HepG2 (cell line): ENCODE measurements around the gene DHRS13. TPM values are rescaled to one million over a fixed set of nuclear protein-coding genes. Genes with fewer than 3 reads are reported as not detected.

Source experiments
- ATAC-seq: fragments of 200-7000 bp; cut with Tn5 transposase; 3 replicates; pipeline ENCODE4 v1.9.1; 2020; ENCODE audit warnings: mild to moderate bottlenecking, moderate library complexity
- BruUV-seq: library from RNA; stranded (reverse); fragments of 400-500 nt; replicated peaks from 2 replicates; lab custom pipeline; 2021; lab: Mats Ljungman, UMichigan
- CTCF ChIA-PET: fragments of 300-600 bp; formaldehyde crosslinking; extraction: SDS; loops from one replicate; lab custom pipeline; 2021; ENCODE audit warnings: low total read pairs, inconsistent platforms, low intra/inter-chr PET ratio; lab: Yijun Ruan, JAX
- POLR2A ChIA-PET: fragments of 350-600 bp; sonication (Branson Sonifier 250); formaldehyde crosslinking; loops from one replicate; lab custom pipeline; 2020; ENCODE audit warnings: antibody characterized with exemption, inconsistent platforms; lab: Yijun Ruan, JAX
- DNase-seq: peaks from one replicate; pipeline ENCODE4 v3.0.0-alpha.2; 2015; ENCODE audit warnings: low spot score
- FAIRE-seq: peaks from 3 replicates; lab custom pipeline; 2011; peaks lifted over from hg19 to GRCh38; lab: Jason Lieb, UNC
- H2AFZ ChIP-seq: one replicate; pipeline ENCODE4 v1.6.1; 2011; ENCODE audit warnings: low read length, inconsistent platforms
- H3K27ac ChIP-seq: fragments of 300-600 bp; 3 replicates; pipeline ENCODE4 v1.8.0; 2011; ENCODE audit warnings: mixed run types, mild to moderate bottlenecking, mixed read lengths, low read length, inconsistent platforms; ENCODE audit not compliant: insufficient read depth; ENCODE audit errors: extremely low read length
- H3K27me3 ChIP-seq, 2 experiments: fragments of 200-600 bp in 1 of 2; 2 replicates in 1 of 2; 3 replicates in 1 of 2; pipeline versions ENCODE4 v1.6.0 to v1.8.0; 2011; ENCODE audit warnings: low read length in 2 of 2, mild to moderate bottlenecking in 2 of 2, moderate library complexity in 2 of 2, inconsistent platforms in 1 of 2; ENCODE audit not compliant: insufficient read depth in 2 of 2, control insufficient read depth in 1 of 2
- H3K36me3 ChIP-seq, 2 experiments: fragments of 200-600 bp in 1 of 2; replicated peaks in 1 of 2; 2 replicates in 1 of 2; 3 replicates in 1 of 2; pipeline versions ENCODE4 v1.5.1 to v1.8.0; 2011; ENCODE audit warnings: low read length in 2 of 2, inconsistent platforms in 1 of 2; ENCODE audit not compliant: insufficient read depth in 2 of 2, control insufficient read depth in 1 of 2
- H3K4me1 ChIP-seq: 2 replicates; pipeline ENCODE4 v1.5.1; 2012; ENCODE audit warnings: low read length, inconsistent platforms; ENCODE audit not compliant: insufficient read depth
- H3K4me2 ChIP-seq: 2 replicates; pipeline ENCODE4 v1.6.0; 2011; ENCODE audit warnings: low read depth, low read length, inconsistent platforms
- H3K4me3 ChIP-seq, 3 experiments: fragments of 200-600 bp in 1 of 3; sonication (generic), shearing (Covaris generic) in 1 of 3; replicated peaks in 1 of 3; 2 replicates each; pipeline ENCODE4 v1.5.1; 2011 to 2016; ENCODE audit warnings: low read length in 3 of 3, inconsistent platforms in 2 of 3, low read depth in 2 of 3, mild to moderate bottlenecking in 2 of 3, control low read depth in 1 of 3, mixed read lengths in 1 of 3; ENCODE audit not compliant: insufficient read depth in 1 of 3
- H3K79me2 ChIP-seq: one replicate; pipeline ENCODE4 v1.6.1; 2011; ENCODE audit warnings: low read length, inconsistent platforms; ENCODE audit not compliant: insufficient read depth
- H3K9ac ChIP-seq: 2 replicates; pipeline ENCODE4 v1.6.0; 2011; ENCODE audit warnings: mild to moderate bottlenecking, low read depth, low read length, inconsistent platforms; ENCODE audit not compliant: insufficient read depth
- H3K9me3 ChIP-seq: 2 replicates; pipeline ENCODE4 v1.5.1; 2012; ENCODE audit warnings: mild to moderate bottlenecking, low read length
- H4K20me1 ChIP-seq: 2 replicates; pipeline ENCODE4 v1.6.0; 2011; ENCODE audit warnings: inconsistent platforms, mild to moderate bottlenecking, low read length, moderate library complexity; ENCODE audit not compliant: insufficient read depth
- HNRNPK ChIP-seq: fragments of 200-400 bp; formaldehyde crosslinking; IDR thresholded peaks from 2 replicates; pipeline ENCODE4 v1.6.1; 2018; ENCODE audit warnings: low read length, low read depth, moderate library complexity, mild to moderate bottlenecking; ENCODE audit not compliant: poor library complexity, severe bottlenecking
- MAZ ChIP-seq, 2 experiments: sonication (generic) in 1 of 2; formaldehyde crosslinking in 1 of 2; IDR thresholded peaks; 2 replicates each; pipeline versions ENCODE4 v1.5.0 to v1.6.1; 2012 to 2020; ENCODE audit warnings: low read depth in 2 of 2, mild to moderate bottlenecking in 2 of 2, borderline replicate concordance in 1 of 2, improper control_type of control experiment in 1 of 2, low read length in 1 of 2, missing genetic modification reagents in 1 of 2, moderate library complexity in 1 of 2
- NRL ChIP-seq: sonication (generic); formaldehyde crosslinking; IDR thresholded peaks from 2 replicates; pipeline ENCODE4 v1.5.0; 2020; ENCODE audit warnings: missing genetic modification reagents, mild to moderate bottlenecking, moderate library complexity, borderline replicate concordance
- PCBP1 ChIP-seq: fragments of 200-400 bp; formaldehyde crosslinking; IDR thresholded peaks from 2 replicates; pipeline ENCODE4 v1.6.1; 2017; ENCODE audit warnings: mild to moderate bottlenecking, low read depth, low read length, borderline replicate concordance
- POLR2A ChIP-seq, 2 experiments: IDR thresholded peaks; 2 replicates each; pipeline ENCODE4 v1.6.1; 2011; ENCODE audit warnings: low read depth in 2 of 2, low read length in 2 of 2, mild to moderate bottlenecking in 1 of 2, moderate library complexity in 1 of 2; ENCODE audit not compliant: insufficient read depth in 1 of 2
- PRPF4 ChIP-seq: fragments of 200-400 bp; formaldehyde crosslinking; IDR thresholded peaks from 2 replicates; pipeline ENCODE4 v1.6.1; 2016; ENCODE audit warnings: low read length, low read depth; ENCODE audit not compliant: poor library complexity, severe bottlenecking
- RXRA ChIP-seq: sonication (generic); formaldehyde crosslinking; IDR thresholded peaks from 2 replicates; pipeline ENCODE4 v1.5.1; 2020; ENCODE audit warnings: missing genetic modification reagents
- SALL1 ChIP-seq: sonication (generic); formaldehyde crosslinking; IDR thresholded peaks from 2 replicates; pipeline ENCODE4 v1.8.0; 2022; ENCODE audit warnings: mild to moderate bottlenecking, missing genetic modification reagents
- SIN3B ChIP-seq: fragments of 150-350 bp; IDR thresholded peaks from 2 replicates; pipeline ENCODE4 v1.6.1; 2014; ENCODE audit warnings: low read length
- SIX1 ChIP-seq: sonication (generic); formaldehyde crosslinking; IDR thresholded peaks from 2 replicates; pipeline ENCODE4 v1.4.0; 2020; ENCODE audit warnings: missing genetic modification reagents, borderline replicate concordance
- SRY ChIP-seq: sonication (generic); formaldehyde crosslinking; IDR thresholded peaks from 2 replicates; pipeline ENCODE4 v1.8.0; 2022; ENCODE audit warnings: mild to moderate bottlenecking, missing genetic modification reagents
- ZFP90 ChIP-seq: sonication (generic); formaldehyde crosslinking; IDR thresholded peaks from 2 replicates; pipeline ENCODE4 v1.8.0; 2022; ENCODE audit warnings: missing genetic modification reagents, mild to moderate bottlenecking, inconsistent platforms, borderline replicate concordance
- ZNF281 ChIP-seq: sonication (generic); formaldehyde crosslinking; IDR thresholded peaks from 2 replicates; pipeline ENCODE4 v1.4.0; 2020; ENCODE audit warnings: missing genetic modification reagents, borderline replicate concordance
- ZNF563 ChIP-seq: sonication (generic); formaldehyde crosslinking; IDR thresholded peaks from 2 replicates; pipeline ENCODE4 v1.8.0; 2022; ENCODE audit warnings: mild to moderate bottlenecking, moderate library complexity, missing genetic modification reagents
- WGBS: methylation state at CpG from one replicate; pipeline ENCODE4 v1.1.6; 2017; ENCODE audit warnings: low lambda C conversion rate; 5-methylcytosine and 5-hydroxymethylcytosine counted together
- in situ Hi-C: cut with HindIII; loops from 2 replicates; pipeline ENCODE4 v1.10.0; 2017; ENCODE audit warnings: low pct_unique_long_range_greater_than_20kb; ENCODE audit not compliant: extremely low pct_ligation_motif_present
- intact Hi-C: fragments of 100-400 bp; cut with micrococcal nuclease; formaldehyde crosslinking; loops from one replicate; pipeline ENCODE4 v1.10.0; 2022; ENCODE audit not compliant: unreplicated experiment
- polyA plus RNA-seq, 8 experiments: library from polyadenylated mRNA; depleted of rRNA in 3 of 8; stranded (reverse) in 7 of 8; unstranded in 1 of 8; fragments of >200 nt; fragmentation: Illumina TruSeq in 4 of 8; extraction: Trizol in 4 of 8; gene quantifications; 2 replicates each; pipeline versions ENCODE4 v1.2.1 to v1.2.3, GENCODE V29; 2011 to 2016; ENCODE audit warnings: low read depth in 4 of 8, missing spikeins in 1 of 8, mixed read lengths in 1 of 8; ENCODE audit not compliant: insufficient read depth in 1 of 8
- total RNA-seq, 5 experiments: library from RNA; depleted of rRNA; stranded (reverse); fragments of >200 nt; fragmentation: Illumina TruSeq; extraction: Trizol; gene quantifications; 2 replicates each; pipeline ENCODE4 v1.2.3, GENCODE V29; 2016; ENCODE audit warnings: low read depth in 1 of 5
- TF ChIP-seq, protein P1 (sequence below): sonication (generic); formaldehyde crosslinking; IDR thresholded peaks from 2 replicates; pipeline ENCODE4 v1.5.0; 2020; ENCODE audit warnings: missing genetic modification reagents, mild to moderate bottlenecking, borderline replicate concordance
- TF ChIP-seq, protein P2 (sequence below): sonication (generic); formaldehyde crosslinking; IDR thresholded peaks from 2 replicates; pipeline ENCODE4 v1.8.0; 2022; ENCODE audit warnings: low read depth, missing genetic modification reagents

The DHRS13 gene
- total and polyA plus RNA-seq, 2 of the 13 experiments (the other 11 are each of a cell fraction or from before 2014, with no cell fraction given), result 11.8 to 12.6 TPM

DNA sequence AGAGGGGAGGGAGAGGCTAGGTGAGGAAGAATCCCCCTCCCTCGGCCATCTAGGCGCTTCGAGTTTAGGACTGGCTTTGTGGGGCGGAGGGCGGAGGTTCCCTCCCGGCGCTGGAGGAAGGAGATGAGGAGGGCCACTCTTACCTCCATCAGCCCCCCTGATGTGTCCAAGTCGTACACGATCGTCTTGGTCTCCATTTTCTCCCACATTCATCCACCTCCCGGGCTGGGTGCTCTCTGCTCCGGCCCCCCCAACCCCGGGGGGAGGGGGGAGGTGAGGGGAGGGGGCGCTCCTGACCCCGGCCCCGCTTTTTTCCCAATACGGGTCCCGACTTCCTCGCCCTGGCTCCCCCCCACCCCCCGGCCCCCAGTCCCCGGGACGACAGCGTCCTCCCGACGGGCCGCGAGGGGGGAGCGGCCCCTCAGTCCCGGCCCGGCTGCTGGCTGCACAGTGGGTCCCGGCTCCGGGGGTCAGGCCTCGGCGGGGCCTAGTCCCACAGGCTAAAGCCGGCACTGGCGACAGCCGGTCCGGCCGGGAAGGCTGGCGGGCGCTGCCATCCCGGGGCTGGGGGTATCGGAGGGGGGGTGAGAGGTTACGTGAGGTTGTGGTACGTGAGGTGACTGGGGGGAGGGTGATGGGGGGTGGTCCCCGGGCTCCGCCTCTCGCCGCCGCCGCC lies 48.0 kb upstream of the DHRS13 start:
- no TSS peak for BruUV-seq
- ChIA-PET POLR2A (interaction anchor here (1.0 to 4.4 kb wide), 22 partner anchors 10 to 615 kb away, joined by 3 to 57 read pairs (median 8); partner anchors contain the start of genes FAM222B, FLOT2, IFT20 and MYO18A), CTCF (no interaction called here)
- peak overlapping the region; percentile 90 for H3K9ac ChIP-seq
- FAIRE-seq (no peak), ATAC-seq (peak; percentile 6), DNase-seq (no peak)
- H3K4me2 ChIP-seq, result peak overlapping the region; percentile 90
- H3K4me3 ChIP-seq, result peak overlapping the region; percentile 87 to 97 (median 96)
- in situ Hi-C loops, result no loop called here
- peaks cover 49% of the 10 kb centered on the region for H3K79me2 ChIP-seq
- H3K36me3 ChIP-seq, result no peaks in the 10 kb centered on the region
- intact Hi-C loops, result no loop called here
- H3K9me3 ChIP-seq, result no peaks in the 10 kb centered on the region
- H3K27ac ChIP-seq, result peak overlapping the region; percentile 88
- no peaks in the 10 kb centered on the region; a peak in 1 of 5 replicates for H3K27me3 ChIP-seq
- no peaks in the 10 kb centered on the region; the same call in 1 of the 2 replicates for H4K20me1 ChIP-seq
- no peak overlapping the region for H2AFZ ChIP-seq
- 2% methylated on average over 10 of the region's 51 CpGs for WGBS
- peaks cover 37% of the 10 kb centered on the region for H3K4me1 ChIP-seq
- 0 out of 2 replicates have a peak, but pooled peaks have one; percentile 17 for TF ChIP-seq MAZ (IDR thresholded peaks at IDR 0.05; ENCODE audit: borderline replicate concordance, low read depth, low read length)
- no peak for TF ChIP-seq MAZ (CRISPR knock-in tag; IDR thresholded peaks at IDR 0.05; ENCODE audit: low read depth)
- 0 out of 2 replicates have a peak, but pooled peaks have one; percentile 14 for TF ChIP-seq RXRA (CRISPR knock-in tag)
- TF ChIP-seq POLR2A (IDR thresholded peaks at IDR 0.05; ENCODE audit: insufficient read depth in 1 of 2, low read depth in 2 of 2, low read length in 2 of 2), result peak in 1 of 2 experiments; percentile 58; a peak in 1 of 4 replicates
- TF ChIP-seq ZNF281, result 0 out of 2 replicates have a peak, but pooled peaks have one; percentile 32
- TF ChIP-seq SRY (CRISPR knock-in tag), result 0 out of 2 replicates have a peak, but pooled peaks have one; percentile 46
- TF ChIP-seq SIN3B, result 0 out of 2 replicates have a peak, but pooled peaks have one; percentile 7
- no peak for TF ChIP-seq SIX1 (CRISPR knock-in tag)
- no peak for TF ChIP-seq ZNF563
- peak; percentile 22; the same call in 1 of the 2 replicates for TF ChIP-seq PCBP1
- TF ChIP-seq, protein P1, sequence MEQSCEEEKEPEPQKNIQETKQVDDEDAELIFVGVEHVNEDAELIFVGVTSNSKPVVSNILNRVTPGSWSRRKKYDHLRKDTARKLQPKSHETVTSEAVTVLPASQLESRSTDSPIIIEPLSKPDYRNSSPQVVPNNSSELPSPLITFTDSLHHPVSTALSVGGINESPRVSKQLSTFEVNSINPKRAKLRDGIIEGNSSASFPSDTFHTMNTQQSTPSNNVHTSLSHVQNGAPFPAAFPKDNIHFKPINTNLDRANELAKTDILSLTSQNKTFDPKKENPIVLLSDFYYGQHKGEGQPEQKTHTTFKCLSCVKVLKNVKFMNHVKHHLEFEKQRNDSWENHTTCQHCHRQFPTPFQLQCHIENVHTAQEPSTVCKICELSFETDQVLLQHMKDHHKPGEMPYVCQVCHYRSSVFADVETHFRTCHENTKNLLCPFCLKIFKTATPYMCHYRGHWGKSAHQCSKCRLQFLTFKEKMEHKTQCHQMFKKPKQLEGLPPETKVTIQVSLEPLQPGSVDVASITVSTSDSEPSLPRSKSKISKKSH (CRISPR knock-in tag), result 0 out of 2 replicates have a peak, but pooled peaks have one; percentile 25
- TF ChIP-seq ZFP90, result 0 out of 2 replicates have a peak, but pooled peaks have one; percentile 14
- peak; percentile 27; the same call in 1 of the 2 replicates for TF ChIP-seq SALL1 (CRISPR knock-in tag)
- 0 out of 2 replicates have a peak, but pooled peaks have one; percentile 36 for TF ChIP-seq NRL (CRISPR knock-in tag)
- no peak for TF ChIP-seq PRPF4
- peak; percentile 75 for TF ChIP-seq HNRNPK
- TF ChIP-seq, protein P2, sequence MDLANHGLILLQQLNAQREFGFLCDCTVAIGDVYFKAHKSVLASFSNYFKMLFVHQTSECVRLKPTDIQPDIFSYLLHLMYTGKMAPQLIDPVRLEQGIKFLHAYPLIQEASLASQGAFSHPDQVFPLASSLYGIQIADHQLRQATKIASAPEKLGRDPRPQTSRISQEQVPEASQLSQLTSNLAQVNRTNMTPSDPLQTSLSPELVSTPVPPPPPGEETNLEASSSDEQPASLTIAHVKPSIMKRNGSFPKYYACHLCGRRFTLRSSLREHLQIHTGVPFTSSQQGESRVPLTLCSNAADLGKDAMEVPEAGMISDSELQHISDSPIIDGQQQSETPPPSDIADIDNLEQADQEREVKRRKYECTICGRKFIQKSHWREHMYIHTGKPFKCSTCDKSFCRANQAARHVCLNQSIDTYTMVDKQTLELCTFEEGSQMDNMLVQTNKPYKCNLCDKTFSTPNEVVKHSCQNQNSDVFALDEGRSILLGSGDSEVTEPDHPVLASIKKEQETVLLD (CRISPR knock-in tag), result peak; percentile 72; the same call in 1 of the 2 replicates
